ENCODE results near the gene TMEM165.

The TMEM165 gene

GRCh38 chr4:55406545-55406944, 10.8 kb downstream of the TMEM165 start:
- no peak for DNase-seq (ENCODE audit: low spot score)

GRCh38 chr4:55407119-55407518, 11.4 kb downstream of the TMEM165 start:
- DNase-seq (ENCODE audit: low spot score) = no peak

GRCh38 chr4:55407764-55408163, 12.0 kb downstream of the TMEM165 start:
- DNase-seq (ENCODE audit: low spot score) = no peak

GRCh38 chr4:55409468-55410171, 13.9 kb downstream of the TMEM165 start:
- no peak for DNase-seq (ENCODE audit: low spot score)

- no peak for DNase-seq (ENCODE audit: low spot score)
These were observed 14.7 kb downstream of the TMEM165 start for GRCh38 chr4:55410431-55410830.

- DNase-seq (ENCODE audit: low spot score) = no peak
These were observed 15.9 kb downstream of the TMEM165 start for GRCh38 chr4:55411621-55412020.

GRCh38 chr4:55416176-55416575, 20.4 kb downstream of the TMEM165 start:
- no peak for DNase-seq (ENCODE audit: low spot score)

GRCh38 chr4:55424791-55425190, 29.0 kb downstream of the TMEM165 start:
- no peak for DNase-seq (ENCODE audit: low spot score)

GRCh38 chr4:55431710-55432336, 36.1 kb downstream of the TMEM165 start:
- DNase-seq (ENCODE audit: low spot score) = no peak

- DNase-seq (ENCODE audit: low spot score) = no peak
These were observed 39.5 kb downstream of the TMEM165 start for GRCh38 chr4:55435141-55435841.

- DNase-seq (ENCODE audit: low spot score) = no peak
These were observed 41.6 kb downstream of the TMEM165 start for GRCh38 chr4:55437356-55437796.

GRCh38 chr4:55437823-55438222, 42.1 kb downstream of the TMEM165 start:
- no peak for DNase-seq (ENCODE audit: low spot score)

GRCh38 chr4:55438314-55438713, 42.6 kb downstream of the TMEM165 start:
- no peak for DNase-seq (ENCODE audit: low spot score)

GRCh38 chr4:55439023-55439422, 43.3 kb downstream of the TMEM165 start:
- DNase-seq (ENCODE audit: low spot score) = no peak

- no peak for DNase-seq (ENCODE audit: low spot score)
These were observed 45.0 kb downstream of the TMEM165 start for GRCh38 chr4:55440786-55441185.

- no peak for DNase-seq (ENCODE audit: low spot score)
These were observed 46.8 kb downstream of the TMEM165 start for GRCh38 chr4:55442541-55442940.

- DNase-seq (ENCODE audit: low spot score) = no peak
These were observed 49.1 kb downstream of the TMEM165 start for GRCh38 chr4:55444827-55445226.

- DNase-seq (ENCODE audit: low spot score) = no peak
These were observed 50.3 kb downstream of the TMEM165 start for GRCh38 chr4:55445921-55446577.

GRCh38 chr4:55446578-55446922, 50.8 kb downstream of the TMEM165 start:
- DNase-seq (ENCODE audit: low spot score) = no peak

GRCh38 chr4:55447108-55447708, 51.5 kb downstream of the TMEM165 start:
- DNase-seq (ENCODE audit: low spot score) = no peak

- no peak for DNase-seq (ENCODE audit: low spot score)
These were observed 52.1 kb downstream of the TMEM165 start for GRCh38 chr4:55447831-55448230.

- DNase-seq (ENCODE audit: low spot score) = no peak
These were observed 54.8 kb downstream of the TMEM165 start for GRCh38 chr4:55450566-55450965.

All from left forelimb (tissue), 1 donor.